GM12878 (cell line): ENCODE data around the gene JUND. TPM values are rescaled to one million over a fixed set of nuclear protein-coding genes. Genes with fewer than 3 reads are reported as not detected.
A peak's percentile ranks its signal among the peaks of the same experiment; 100 is the strongest.

Source experiments
- ATAC-seq: fragments of 200-7000 bp; cut with Tn5 transposase; 3 replicates; pipeline ENCODE4 v1.9.1; 2020; ENCODE audit warnings: mild to moderate bottlenecking, moderate library complexity
- BruUV-seq: library from RNA; stranded (reverse); fragments of 400-500 nt; replicated peaks from 2 replicates; lab custom pipeline; 2021; lab: Mats Ljungman, UMichigan
- CTCF ChIA-PET: fragments of 300-600 bp; sonication (Branson Sonifier 250); formaldehyde crosslinking; extraction: SDS; loops from one replicate; lab custom pipeline; 2021; ENCODE audit warnings: inconsistent platforms; lab: Yijun Ruan, JAX
- POLR2A ChIA-PET: fragments of 350-600 bp; formaldehyde crosslinking; extraction: SDS; loops from one replicate; lab custom pipeline; 2021; ENCODE audit warnings: inconsistent platforms; lab: Charles Lee
- RAD21 ChIA-PET: fragments of 300-600 bp; sonication (Branson Sonifier 250); formaldehyde crosslinking; loops from one replicate; lab custom pipeline; 2023; ENCODE audit warnings: antibody characterized with exemption; ENCODE audit not compliant: unreplicated experiment; lab: Charles Lee
- SMC1A ChIA-PET: fragments of 300-600 bp; sonication (Branson Sonifier 250); formaldehyde crosslinking; loops from one replicate; lab custom pipeline; 2023; ENCODE audit not compliant: unreplicated experiment, uncharacterized antibody; lab: Charles Lee
- DNase-seq: peaks from one replicate; pipeline ENCODE4 v3.0.0-alpha.2; 2011; ENCODE audit warnings: low read depth, low spot score
- FAIRE-seq: peaks from 3 replicates; lab custom pipeline; 2011; peaks lifted over from hg19 to GRCh38; lab: Jason Lieb, UNC
- H2AFZ ChIP-seq: 2 replicates; pipeline ENCODE4 v1.6.0; 2011; ENCODE audit warnings: low read depth, low read length, control low read depth; ENCODE audit not compliant: control insufficient read depth
- H3K27ac ChIP-seq: 2 replicates; pipeline ENCODE4 v1.5.1; 2011; ENCODE audit warnings: control low read depth; ENCODE audit not compliant: control insufficient read depth, insufficient read depth
- H3K27me3 ChIP-seq, 2 experiments: replicated peaks in 1 of 2; 2 replicates each; pipeline versions ENCODE4 v1.6.0 to v1.6.1; 2011; ENCODE audit warnings: low read length in 1 of 2; ENCODE audit not compliant: control insufficient read depth in 2 of 2, insufficient read depth in 2 of 2
- H3K36me3 ChIP-seq, 2 experiments: 2 replicates each; pipeline ENCODE4 v1.5.1; 2011; ENCODE audit warnings: low read length in 1 of 2; ENCODE audit not compliant: control insufficient read depth in 2 of 2, insufficient read depth in 2 of 2
- H3K4me1 ChIP-seq: 2 replicates; pipeline ENCODE4 v1.6.1; 2011; ENCODE audit warnings: mild to moderate bottlenecking, low read length, moderate library complexity, mixed read lengths; ENCODE audit not compliant: control insufficient read depth, insufficient read depth
- H3K4me2 ChIP-seq: 2 replicates; pipeline ENCODE4 v1.6.0; 2011; ENCODE audit warnings: control low read depth; ENCODE audit not compliant: control insufficient read depth, insufficient read depth
- H3K4me3 ChIP-seq: fragments of 200-600 bp; sonication (generic); 2 replicates; pipeline ENCODE4 v1.5.1; 2016
- H3K79me2 ChIP-seq: 2 replicates; pipeline ENCODE4 v1.6.0; 2011; ENCODE audit warnings: low read length; ENCODE audit not compliant: control insufficient read depth, insufficient read depth
- H3K9ac ChIP-seq: 2 replicates; pipeline ENCODE4 v1.8.0; 2011; ENCODE audit warnings: low read length, control low read depth, mixed read lengths; ENCODE audit not compliant: control insufficient read depth, insufficient read depth
- H3K9me3 ChIP-seq: replicated peaks from 3 replicates; pipeline ENCODE4 v1.5.1; 2011; ENCODE audit warnings: mild to moderate bottlenecking, low read length; ENCODE audit not compliant: control insufficient read depth, insufficient read depth
- H4K20me1 ChIP-seq: 2 replicates; pipeline ENCODE4 v1.6.0; 2011; ENCODE audit not compliant: control insufficient read depth, insufficient read depth
- CBFB ChIP-seq: IDR thresholded peaks from 2 replicates; pipeline ENCODE4 v1.6.1; 2016; ENCODE audit warnings: antibody characterized with exemption, low read depth
- HDAC2 ChIP-seq: fragments of 200-600 bp; sonication (generic); IDR thresholded peaks from 2 replicates; pipeline ENCODE4 v1.6.1; 2017
- JUND ChIP-seq: IDR thresholded peaks from 2 replicates; pipeline ENCODE4 v1.6.1; 2012; ENCODE audit warnings: low read depth, mild to moderate bottlenecking, low read length, improper control_type of control experiment, moderate library complexity
- MXI1 ChIP-seq: fragments of 150-350 bp; IDR thresholded peaks from 2 replicates; pipeline ENCODE4 v1.6.1; 2011; ENCODE audit warnings: low read depth, mild to moderate bottlenecking, inconsistent platforms, low read length, improper control_type of control experiment
- NFIC ChIP-seq: IDR thresholded peaks from 2 replicates; pipeline ENCODE4 v1.6.1; 2012; ENCODE audit warnings: low read depth, mild to moderate bottlenecking, inconsistent platforms, low read length, moderate library complexity
- NFYB ChIP-seq: IDR thresholded peaks from 2 replicates; pipeline ENCODE4 v1.6.1; 2011; ENCODE audit warnings: low read depth, mild to moderate bottlenecking, low read length, improper control_type of control experiment, moderate library complexity; ENCODE audit not compliant: insufficient read depth
- NRF1 ChIP-seq: conservative IDR thresholded peaks from 2 replicates; pipeline ENCODE4 v1.6.1; 2011; ENCODE audit warnings: mild to moderate bottlenecking, low read depth, low read length, improper control_type of control experiment
- PAX8 ChIP-seq: fragments of 450-650 bp; IDR thresholded peaks from 2 replicates; pipeline ENCODE4 v1.6.1; 2017; ENCODE audit warnings: mild to moderate bottlenecking, moderate library complexity
- PML ChIP-seq: IDR thresholded peaks from 2 replicates; pipeline ENCODE4 v1.6.1; 2012; ENCODE audit warnings: low read length, inconsistent platforms
- POLR2A ChIP-seq: IDR thresholded peaks from 2 replicates; pipeline ENCODE4 v1.6.1; 2011; ENCODE audit warnings: low read depth, mild to moderate bottlenecking, low read length
- SIN3A ChIP-seq: IDR thresholded peaks from 2 replicates; pipeline ENCODE4 v1.6.1; 2012; ENCODE audit warnings: low read depth, low read length, improper control_type of control experiment
- ZSCAN29 ChIP-seq: fragments of 450-650 bp; IDR thresholded peaks from 2 replicates; pipeline ENCODE4 v1.6.1; 2017; ENCODE audit warnings: mild to moderate bottlenecking, moderate library complexity
- WGBS: methylation state at CpG from one replicate; pipeline ENCODE4 v1.1.6; 2016; ENCODE audit warnings: low lambda C conversion rate; ENCODE audit not compliant: insufficient replicate concordance, insufficient coverage; ENCODE audit errors: missing lambda C conversion rate; 5-methylcytosine and 5-hydroxymethylcytosine counted together
- in situ Hi-C: fragments of 300-500 bp; cut with MboI; formaldehyde crosslinking; loops from 9 replicates; pipeline ENCODE4 v1.14.3; 2018; ENCODE audit warnings: mixed read lengths
- intact Hi-C: fragments of 100-400 bp; cut with micrococcal nuclease; formaldehyde crosslinking; loops from one replicate; pipeline ENCODE4 v1.14.2; 2022; ENCODE audit not compliant: unreplicated experiment
- polyA plus RNA-seq, 11 experiments: library from polyadenylated mRNA; depleted of rRNA in 4 of 11; unstranded in 6 of 11; stranded (reverse) in 5 of 11; fragments of >200 nt; fragmentation: Nextera tagmentation in 4 of 11; fragmentation: Illumina TruSeq in 1 of 11; extraction: Ambion mirVana in 4 of 11; extraction: Trizol in 1 of 11; gene quantifications; 1 replicate in 1 of 11; 2 replicates in 10 of 11; pipeline versions ENCODE4 v1.2.1 to v1.2.3, GENCODE V29; 2011 to 2016; ENCODE audit warnings: inconsistent platforms in 2 of 11, missing spikeins in 2 of 11, low read depth in 1 of 11
- total RNA-seq, 4 experiments: library from RNA; depleted of rRNA in 3 of 4; stranded (reverse); fragments of >200 nt in 3 of 4; fragmentation: Illumina TruSeq in 1 of 4; extraction: Trizol in 1 of 4; gene quantifications; 2 replicates each; pipeline versions ENCODE4 v1.2.1 to v1.2.3, GENCODE V29; 2013 to 2021
- TF ChIP-seq, protein P1 (sequence below): fragments of 450-650 bp; formaldehyde crosslinking; IDR thresholded peaks from 2 replicates; pipeline ENCODE4 v1.4.0; 2020; ENCODE audit warnings: mild to moderate bottlenecking, moderate library complexity
- TF ChIP-seq, protein P2 (sequence below): IDR thresholded peaks from 2 replicates; pipeline ENCODE4 v1.6.1; 2012; ENCODE audit warnings: low read depth, low read length, improper control_type of control experiment

JUND gene
- total and polyA plus RNA-seq, 10 of the 15 experiments (the other 5 are each of a cell fraction or from before 2014, with no cell fraction given): 7.4 to 164 (median 18.8) TPM

DNA sequence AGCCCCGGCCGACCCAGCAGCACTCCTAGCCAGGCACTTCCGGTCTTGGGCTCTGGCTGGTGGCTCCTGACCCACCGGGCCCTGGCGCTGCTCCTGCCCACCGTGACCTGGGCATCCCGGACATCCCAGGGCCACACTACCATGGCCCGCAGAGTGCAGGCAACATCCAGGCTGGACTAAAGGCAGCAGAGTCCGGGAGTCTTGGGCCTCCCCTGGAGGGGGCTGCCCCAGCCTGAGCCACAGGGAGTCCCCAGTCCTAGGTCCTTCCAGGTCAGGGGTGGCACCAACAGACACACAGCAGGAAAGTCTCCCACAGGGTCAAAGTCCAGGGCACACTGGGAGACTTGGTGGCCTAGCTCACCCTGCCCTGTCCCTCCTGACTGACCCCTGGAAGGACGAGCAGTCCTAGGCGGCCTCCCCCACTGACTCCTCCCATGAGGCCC lies 30.7 kb upstream of the JUND start:
- BruUV-seq: no TSS peak
- in situ Hi-C loops (no loop called here), intact Hi-C loops (no loop called here)
- ChIA-PET POLR2A (interaction anchor here (0.6 kb wide), 1 partner anchor 32 kb away, joined by 3 read pairs; no protein-coding TSS in a partner anchor), RAD21 (no interaction called here), CTCF (interaction anchor here (0.5 to 7.4 kb wide), 3 partner anchors 17 to 293 kb away, joined by 3 to 74 read pairs (median 3); no protein-coding TSS in a partner anchor), SMC1A (interaction anchor here (1.5 kb wide), 1 partner anchor 10 kb away, joined by 3 read pairs; no protein-coding TSS in a partner anchor)
- DNase-seq (no peak), FAIRE-seq (no peak), ATAC-seq (no peak)
- no peaks in the 10 kb centered on the region; the same call in 1 of the 2 replicates for H3K79me2 ChIP-seq
- no peak overlapping the region for H2AFZ ChIP-seq
- no peak overlapping the region for H3K4me2 ChIP-seq
- H3K4me3 ChIP-seq: no peak overlapping the region
- TF ChIP-seq CBFB (no peak), POLR2A (peak; percentile 15; the same call in 1 of the 2 replicates)
- H3K9ac ChIP-seq: no peak overlapping the region
- no peaks in the 10 kb centered on the region for H3K9me3 ChIP-seq
- no peak overlapping the region for H3K27ac ChIP-seq
- peaks cover 11% of the 10 kb centered on the region for H3K4me1 ChIP-seq
- peaks cover 3 to 28% of the 10 kb centered on the region in 2 experiments; a peak in 3 of 4 replicates for H3K36me3 ChIP-seq
- H4K20me1 ChIP-seq: no peaks in the 10 kb centered on the region
- H3K27me3 ChIP-seq: no peaks in the 10 kb centered on the region
- 93% methylated on average over 11 of the region's 11 CpGs for WGBS

DNA sequence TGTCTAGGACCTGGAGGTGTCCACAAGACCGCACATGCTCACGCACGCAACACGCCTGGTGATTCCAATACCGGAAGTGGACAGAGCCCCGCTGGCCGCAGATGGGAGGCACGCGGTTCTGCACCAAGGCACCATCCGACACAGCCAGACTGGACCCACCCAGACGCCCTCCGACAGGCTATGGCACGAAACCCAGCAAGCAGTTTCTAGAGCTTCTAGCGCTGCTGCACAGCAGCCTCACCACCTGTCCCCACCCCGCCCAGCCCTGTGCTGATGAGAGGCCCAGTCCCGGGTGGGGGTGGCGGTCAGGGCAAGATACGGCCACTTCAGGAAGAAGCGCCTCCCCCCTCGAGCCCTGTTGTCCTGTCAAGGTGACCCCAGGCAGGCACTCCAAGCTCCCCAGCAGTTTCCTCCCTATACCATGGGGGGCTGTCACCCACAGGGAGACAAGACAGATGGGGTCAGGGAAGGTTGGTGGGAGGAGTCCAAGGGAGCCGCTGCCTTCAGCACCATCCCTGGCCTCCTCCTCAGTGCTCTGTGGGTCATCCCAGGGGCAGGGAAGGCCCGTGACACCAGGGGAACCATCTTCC lies 30.2 kb upstream of the JUND start:
- no TSS peak for BruUV-seq
- TF ChIP-seq, protein P1, sequence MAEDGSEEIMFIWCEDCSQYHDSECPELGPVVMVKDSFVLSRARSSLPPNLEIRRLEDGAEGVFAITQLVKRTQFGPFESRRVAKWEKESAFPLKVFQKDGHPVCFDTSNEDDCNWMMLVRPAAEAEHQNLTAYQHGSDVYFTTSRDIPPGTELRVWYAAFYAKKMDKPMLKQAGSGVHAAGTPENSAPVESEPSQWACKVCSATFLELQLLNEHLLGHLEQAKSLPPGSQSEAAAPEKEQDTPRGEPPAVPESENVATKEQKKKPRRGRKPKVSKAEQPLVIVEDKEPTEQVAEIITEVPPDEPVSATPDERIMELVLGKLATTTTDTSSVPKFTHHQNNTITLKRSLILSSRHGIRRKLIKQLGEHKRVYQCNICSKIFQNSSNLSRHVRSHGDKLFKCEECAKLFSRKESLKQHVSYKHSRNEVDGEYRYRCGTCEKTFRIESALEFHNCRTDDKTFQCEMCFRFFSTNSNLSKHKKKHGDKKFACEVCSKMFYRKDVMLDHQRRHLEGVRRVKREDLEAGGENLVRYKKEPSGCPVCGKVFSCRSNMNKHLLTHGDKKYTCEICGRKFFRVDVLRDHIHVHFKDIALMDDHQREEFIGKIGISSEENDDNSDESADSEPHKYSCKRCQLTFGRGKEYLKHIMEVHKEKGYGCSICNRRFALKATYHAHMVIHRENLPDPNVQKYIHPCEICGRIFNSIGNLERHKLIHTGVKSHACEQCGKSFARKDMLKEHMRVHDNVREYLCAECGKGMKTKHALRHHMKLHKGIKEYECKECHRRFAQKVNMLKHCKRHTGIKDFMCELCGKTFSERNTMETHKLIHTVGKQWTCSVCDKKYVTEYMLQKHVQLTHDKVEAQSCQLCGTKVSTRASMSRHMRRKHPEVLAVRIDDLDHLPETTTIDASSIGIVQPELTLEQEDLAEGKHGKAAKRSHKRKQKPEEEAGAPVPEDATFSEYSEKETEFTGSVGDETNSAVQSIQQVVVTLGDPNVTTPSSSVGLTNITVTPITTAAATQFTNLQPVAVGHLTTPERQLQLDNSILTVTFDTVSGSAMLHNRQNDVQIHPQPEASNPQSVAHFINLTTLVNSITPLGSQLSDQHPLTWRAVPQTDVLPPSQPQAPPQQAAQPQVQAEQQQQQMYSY (CRISPR knock-in tag): no peak
- no peak for TF ChIP-seq NFYB
- no peak for TF ChIP-seq PML
- no peak for TF ChIP-seq JUND
- no peak for TF ChIP-seq SIN3A
- TF ChIP-seq HDAC2: no peak
- no peak for TF ChIP-seq PAX8
- TF ChIP-seq, protein P2, sequence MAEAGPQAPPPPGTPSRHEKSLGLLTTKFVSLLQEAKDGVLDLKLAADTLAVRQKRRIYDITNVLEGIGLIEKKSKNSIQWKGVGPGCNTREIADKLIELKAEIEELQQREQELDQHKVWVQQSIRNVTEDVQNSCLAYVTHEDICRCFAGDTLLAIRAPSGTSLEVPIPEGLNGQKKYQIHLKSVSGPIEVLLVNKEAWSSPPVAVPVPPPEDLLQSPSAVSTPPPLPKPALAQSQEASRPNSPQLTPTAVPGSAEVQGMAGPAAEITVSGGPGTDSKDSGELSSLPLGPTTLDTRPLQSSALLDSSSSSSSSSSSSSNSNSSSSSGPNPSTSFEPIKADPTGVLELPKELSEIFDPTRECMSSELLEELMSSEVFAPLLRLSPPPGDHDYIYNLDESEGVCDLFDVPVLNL: no peak
- no peak for TF ChIP-seq NRF1
- TF ChIP-seq MXI1: no peak
- TF ChIP-seq ZSCAN29: no peak
- no peak for TF ChIP-seq NFIC

More for the DNA sequence above, 30.2 kb upstream of the JUND start:
- Histone ChIP-seq H3K9me3 (no peaks in the 10 kb centered on the region), H3K79me2 (no peaks in the 10 kb centered on the region; the same call in 1 of the 2 replicates), H3K4me3 (no peak overlapping the region), H3K4me2 (no peak overlapping the region), H3K27me3 (no peaks in the 10 kb centered on the region), H3K36me3 (peaks cover 3 to 28% of the 10 kb centered on the region in 2 experiments; a peak in 3 of 4 replicates), H3K9ac (no peak overlapping the region), H3K4me1 (peaks cover 14% of the 10 kb centered on the region), H4K20me1 (no peaks in the 10 kb centered on the region), H2AFZ (no peak overlapping the region), H3K27ac (no peak overlapping the region)
- intact Hi-C loops: no loop called here
- no peak for FAIRE-seq
- in situ Hi-C loops: no loop called here
- no peak for ATAC-seq
- ChIA-PET POLR2A (no interaction called here), RAD21 (no interaction called here), CTCF (no interaction called here), SMC1A (no interaction called here)
- 88% methylated on average over 22 of the region's 22 CpGs for WGBS
- DNase-seq: no peak
